Brain microvascular endothelial cell (primary cell): ENCODE measurements around the gene DMTF1.
"Not testable (repeated sequence)": the region's sequence is repeated elsewhere in the genome, so short reads cannot be mapped to it uniquely, and the experiment has no call there.

Source experiments
- DNase-seq: peaks from one replicate; pipeline ENCODE4 v3.0.0-alpha.2; 2020
- H3K27ac ChIP-seq: fragments of 250-450 bp; sonication (Bioruptor Pico); 2 replicates; pipeline ENCODE4 v1.5.1; 2020; ENCODE audit warnings: mild to moderate bottlenecking, moderate library complexity
- H3K27me3 ChIP-seq: fragments of 250-450 bp; sonication (Bioruptor Pico); replicated peaks from 2 replicates; pipeline ENCODE4 v1.5.1; 2020; ENCODE audit warnings: mild to moderate bottlenecking
- H3K36me3 ChIP-seq: fragments of 250-450 bp; sonication (Bioruptor Pico); replicated peaks from 2 replicates; pipeline ENCODE4 v1.5.1; 2020; ENCODE audit warnings: mild to moderate bottlenecking
- H3K4me3 ChIP-seq: 2 replicates; pipeline ENCODE4 v1.5.1; 2011; ENCODE audit warnings: low read depth, mild to moderate bottlenecking, control low read depth, low read length, moderate library complexity
- in situ Hi-C: cut with HindIII; loops from 2 replicates; pipeline ENCODE4 v1.10.0; 2017; ENCODE audit warnings: low sequenced_read_pairs, low pct_ligation_motif_present
- TF ChIP-seq, protein P1 (sequence below): IDR thresholded peaks from 2 replicates; pipeline ENCODE4 v1.5.1; 2011; ENCODE audit warnings: low read depth, mild to moderate bottlenecking, moderate library complexity, low read length, control low read depth, inconsistent platforms; ENCODE audit errors: missing control alignments

Gene DMTF1

DNA sequence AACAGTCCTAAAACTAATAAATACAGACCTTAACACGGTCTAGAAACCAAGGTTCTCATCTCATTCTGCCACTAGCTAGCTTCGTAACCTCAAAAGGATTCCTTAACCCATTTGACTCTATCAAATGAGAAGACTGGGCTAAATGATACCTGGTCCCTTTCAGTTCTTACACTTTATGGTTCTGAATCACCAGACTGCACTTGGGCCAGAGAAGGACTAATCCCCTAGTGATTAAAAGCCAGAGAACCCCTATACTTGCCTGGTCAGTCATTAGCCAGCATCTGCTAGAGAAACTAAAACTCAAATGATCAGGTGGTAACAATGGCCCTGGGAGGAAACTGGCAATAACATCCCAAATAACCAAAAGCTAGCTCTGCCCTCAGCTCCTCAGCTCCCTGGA is 50.5 kb downstream of the DMTF1 start:
- in situ Hi-C loops: no loop called here
- DNase-seq: no peak
- H3K4me3 ChIP-seq: no peak overlapping the region
- peaks cover 10% of the 10 kb centered on the region for H3K36me3 ChIP-seq
- no peaks in the 10 kb centered on the region for H3K27me3 ChIP-seq
- TF ChIP-seq, protein P1, sequence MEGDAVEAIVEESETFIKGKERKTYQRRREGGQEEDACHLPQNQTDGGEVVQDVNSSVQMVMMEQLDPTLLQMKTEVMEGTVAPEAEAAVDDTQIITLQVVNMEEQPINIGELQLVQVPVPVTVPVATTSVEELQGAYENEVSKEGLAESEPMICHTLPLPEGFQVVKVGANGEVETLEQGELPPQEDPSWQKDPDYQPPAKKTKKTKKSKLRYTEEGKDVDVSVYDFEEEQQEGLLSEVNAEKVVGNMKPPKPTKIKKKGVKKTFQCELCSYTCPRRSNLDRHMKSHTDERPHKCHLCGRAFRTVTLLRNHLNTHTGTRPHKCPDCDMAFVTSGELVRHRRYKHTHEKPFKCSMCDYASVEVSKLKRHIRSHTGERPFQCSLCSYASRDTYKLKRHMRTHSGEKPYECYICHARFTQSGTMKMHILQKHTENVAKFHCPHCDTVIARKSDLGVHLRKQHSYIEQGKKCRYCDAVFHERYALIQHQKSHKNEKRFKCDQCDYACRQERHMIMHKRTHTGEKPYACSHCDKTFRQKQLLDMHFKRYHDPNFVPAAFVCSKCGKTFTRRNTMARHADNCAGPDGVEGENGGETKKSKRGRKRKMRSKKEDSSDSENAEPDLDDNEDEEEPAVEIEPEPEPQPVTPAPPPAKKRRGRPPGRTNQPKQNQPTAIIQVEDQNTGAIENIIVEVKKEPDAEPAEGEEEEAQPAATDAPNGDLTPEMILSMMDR: no peak
- H3K27ac ChIP-seq: no peak overlapping the region

DNA sequence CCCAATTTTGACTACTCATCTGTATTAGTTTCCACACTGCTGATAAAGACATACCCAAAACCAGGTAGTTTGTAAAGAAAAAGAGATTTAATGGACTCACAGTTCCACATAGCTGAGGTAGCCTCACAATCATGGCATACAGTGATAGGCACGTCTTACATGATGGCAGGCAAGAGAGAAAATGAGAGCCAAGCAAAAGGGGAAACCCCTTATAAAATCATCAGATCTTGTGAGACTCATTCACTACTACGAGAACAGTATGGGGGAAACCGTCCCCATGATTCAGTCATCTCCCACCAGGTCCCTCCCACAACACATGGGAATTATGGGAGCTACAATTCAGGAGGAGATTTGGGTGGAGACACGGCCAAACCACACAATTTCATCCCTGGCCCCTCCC is 51.7 kb downstream of the DMTF1 start:
- H3K27me3 ChIP-seq, H3K4me3 ChIP-seq, H3K27ac ChIP-seq, DNase-seq, H3K36me3 ChIP-seq, in situ Hi-C loops: not testable (repeated sequence)

DNA sequence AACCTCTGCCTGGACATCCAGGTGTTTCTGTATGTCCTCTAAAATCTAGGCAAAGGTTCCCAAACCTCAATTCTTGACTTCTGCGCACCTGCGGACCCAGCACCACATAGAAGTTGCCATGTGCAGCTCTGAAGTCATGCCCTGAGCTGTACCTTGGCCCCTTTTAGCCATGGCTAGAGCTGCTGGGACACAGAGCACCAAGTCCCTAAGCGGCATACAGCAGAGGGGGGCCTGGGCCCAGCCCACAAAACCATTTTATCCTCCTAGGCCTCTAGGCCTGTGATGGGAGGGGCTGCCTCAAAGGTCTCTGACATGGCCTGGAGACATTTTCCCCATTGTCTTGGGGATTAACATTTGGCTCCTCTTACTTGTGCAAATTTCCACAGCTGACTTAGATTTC is 52.7 kb downstream of the DMTF1 start:
- Histone ChIP-seq H3K27ac (no peak overlapping the region), H3K36me3 (peaks cover 3% of the 10 kb centered on the region), H3K27me3 (no peaks in the 10 kb centered on the region), H3K4me3 (no peak overlapping the region)
- no peak for DNase-seq
- in situ Hi-C loops: no loop called here
- TF ChIP-seq, protein P1: no peak

GRCh38 chr7:87205701-87206100 is 53.4 kb downstream of the DMTF1 start:
- H3K4me3 ChIP-seq, in situ Hi-C loops, H3K36me3 ChIP-seq, H3K27ac ChIP-seq, H3K27me3 ChIP-seq, DNase-seq: not testable (repeated sequence)

- Histone ChIP-seq H3K27me3 (no peaks in the 10 kb centered on the region), H3K36me3 (no peaks in the 10 kb centered on the region), H3K27ac (no peak overlapping the region), H3K4me3 (no peak overlapping the region)
- in situ Hi-C loops: no loop called here
- TF ChIP-seq, protein P1: no peak
- DNase-seq: peak; percentile 44
These were observed 54.1 kb downstream of the DMTF1 start for GRCh38 chr7:87206361-87206760.

- Histone ChIP-seq H3K27me3 (no peaks in the 10 kb centered on the region), H3K27ac (no peak overlapping the region), H3K4me3 (no peak overlapping the region), H3K36me3 (no peaks in the 10 kb centered on the region)
- no peak for DNase-seq
- in situ Hi-C loops: no loop called here
- TF ChIP-seq, protein P1: no peak
These were observed 57.2 kb downstream of the DMTF1 start for GRCh38 chr7:87209295-87209924.

DNA sequence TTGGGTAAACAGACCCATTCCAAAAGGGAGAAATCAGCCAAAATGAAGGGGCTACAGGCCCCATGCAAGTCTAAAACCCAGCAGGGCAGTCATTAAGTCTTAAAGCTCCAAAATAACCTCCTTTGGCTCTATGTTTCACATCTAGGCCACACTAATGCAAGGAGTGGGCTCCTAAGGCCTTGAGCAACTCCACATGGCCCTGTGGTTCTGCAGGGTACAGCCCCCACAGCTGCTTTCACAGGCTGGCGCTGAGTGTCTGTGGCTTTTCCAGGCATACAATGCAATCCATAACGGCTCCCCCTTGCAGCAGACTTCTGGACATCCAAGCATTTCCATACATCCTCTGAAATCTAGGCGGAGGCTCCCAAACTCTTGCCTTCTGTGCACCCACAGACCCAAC is 58.3 kb downstream of the DMTF1 start:
- no peak for DNase-seq
- in situ Hi-C loops: no loop called here
- H3K27me3 ChIP-seq: no peaks in the 10 kb centered on the region
- H3K4me3 ChIP-seq: no peak overlapping the region
- H3K36me3 ChIP-seq: no peaks in the 10 kb centered on the region
- no peak overlapping the region for H3K27ac ChIP-seq
- TF ChIP-seq, protein P1: no peak
